GM12865 (cell line): ENCODE measurements around the gene BCL7B.
"Not testable (repeated sequence)": the region's sequence is repeated elsewhere in the genome, so short reads cannot be mapped to it uniquely, and the experiment has no call there.

Experiments used
- DNase-seq: peaks from one replicate; pipeline ENCODE4 v3.0.0; 2010; ENCODE audit warnings: low read depth
- H3K4me3 ChIP-seq: 2 replicates; pipeline ENCODE4 v1.5.1; 2011; ENCODE audit warnings: mild to moderate bottlenecking, low read depth, low read length, control low read depth
- CTCF ChIP-seq: IDR thresholded peaks from 2 replicates; pipeline ENCODE4 v1.5.1; 2011; ENCODE audit warnings: low read length, control low read depth, low read depth, inconsistent platforms; ENCODE audit not compliant: insufficient read depth; ENCODE audit errors: missing control alignments

The BCL7B gene

GRCh38 chr7:73544678-73545077 lies 12.8 kb downstream of the BCL7B start:
- TF ChIP-seq CTCF, result no peak
- no peak for DNase-seq
- H3K4me3 ChIP-seq, result no peak overlapping the region

DNA sequence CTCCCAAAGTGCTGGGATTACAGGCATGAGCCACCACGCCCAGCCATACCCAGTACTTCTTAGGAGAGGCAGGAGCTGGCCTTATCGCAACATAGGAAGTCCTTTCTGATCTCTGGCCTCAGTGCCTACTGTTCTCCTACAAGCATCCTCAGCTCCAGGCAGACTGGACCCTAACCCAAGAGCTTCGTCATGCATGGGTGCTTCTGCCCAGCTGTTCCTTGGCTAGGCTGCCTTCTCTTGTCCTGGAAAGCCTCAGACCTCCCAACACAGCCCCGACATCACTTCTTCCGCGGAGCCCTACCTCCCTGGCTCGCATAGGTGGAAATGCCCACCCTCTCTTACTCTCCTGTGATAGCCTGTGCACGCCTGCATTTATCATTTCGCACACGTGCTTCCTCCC lies 15.8 kb downstream of the BCL7B start:
- TF ChIP-seq CTCF, result no peak
- DNase-seq, result no peak

GRCh38 chr7:73539709-73540108 lies 17.8 kb downstream of the BCL7B start:
- no peak overlapping the region for H3K4me3 ChIP-seq
- DNase-seq, result no peak
- no peak for TF ChIP-seq CTCF

More for the DNA sequence above, 15.8 kb downstream of the BCL7B start:
- no peak overlapping the region for H3K4me3 ChIP-seq

- not testable (repeated sequence) for DNase-seq
These were observed 19.0 kb downstream of the BCL7B start for GRCh38 chr7:73538510-73538909.

GRCh38 chr7:73537051-73537450 lies 20.4 kb downstream of the BCL7B start:
- no peak for DNase-seq
- no peak for TF ChIP-seq CTCF
- no peak overlapping the region for H3K4me3 ChIP-seq

More at GRCh38 chr7:73538510-73538909, 19.0 kb downstream of the BCL7B start:
- H3K4me3 ChIP-seq, result not testable (repeated sequence)

GRCh38 chr7:73536479-73536878 lies 21.0 kb downstream of the BCL7B start:
- no peak overlapping the region for H3K4me3 ChIP-seq
- no peak for TF ChIP-seq CTCF
- DNase-seq, result no peak

DNA sequence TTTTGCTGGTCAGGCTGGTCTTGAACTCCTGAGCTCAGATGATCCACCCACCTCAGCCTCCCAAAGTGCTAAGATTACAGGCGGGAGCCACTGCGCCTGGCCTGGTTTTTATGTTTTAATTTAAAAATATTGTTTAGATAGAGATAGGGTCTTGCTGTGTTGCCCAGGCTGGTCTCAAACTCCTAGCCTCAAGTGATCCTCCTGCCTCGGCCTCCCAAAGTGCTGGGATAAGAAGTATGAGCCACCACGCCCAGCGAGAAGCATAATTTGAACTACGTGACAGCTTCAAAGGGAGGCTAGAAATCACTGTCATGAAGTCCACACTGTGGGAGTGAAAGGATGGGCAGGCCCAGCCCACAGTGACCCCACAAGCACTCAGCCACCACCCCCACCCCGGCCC lies 21.6 kb downstream of the BCL7B start:
- H3K4me3 ChIP-seq, DNase-seq: not testable (repeated sequence)

DNA sequence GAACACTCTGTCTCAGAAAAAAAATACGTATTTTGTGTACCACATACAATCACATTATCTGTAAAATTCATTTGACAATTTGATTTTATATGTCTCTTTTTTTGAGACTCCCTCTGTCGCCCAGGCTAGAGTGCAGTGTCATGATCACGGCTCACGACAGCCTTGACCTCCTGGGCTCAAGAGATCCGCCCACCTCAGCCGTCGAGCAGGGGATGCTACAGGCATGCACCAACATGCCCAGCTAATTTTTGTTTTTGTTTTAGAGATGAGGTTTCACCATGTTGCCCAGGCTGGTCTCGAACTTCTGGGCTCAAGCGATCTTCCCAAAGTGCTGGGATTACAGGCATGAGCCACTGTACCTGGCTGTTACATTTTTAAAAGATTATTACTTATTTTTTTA lies 23.7 kb downstream of the BCL7B start:
- TF ChIP-seq CTCF, result no peak
- no peak for DNase-seq
- no peak overlapping the region for H3K4me3 ChIP-seq
